ENCODE results near the gene LRG1. TPM values are rescaled to one million over a fixed set of nuclear protein-coding genes. Genes with fewer than 3 reads are reported as not detected.

Gene LRG1
- total and polyA plus RNA-seq, 9 of the 15 experiments (the other 6 are each of a cell fraction or from before 2014, with no cell fraction given) = 1.5 to 11.9 (median 8.7) TPM

GRCh38 chr19:4539693-4540581 is at the start of gene LRG1 (continued):
- TF ChIP-seq FOXK2 (conservative IDR thresholded peaks at IDR 0.05 in 1 of 2, IDR thresholded peaks at IDR 0.05 in 1 of 2; ENCODE audit: low read depth in 2 of 2) (0 out of 4 replicates have a peak, but pooled peaks have one; percentile 36 to 43), SP1 (CRISPR knock-in tag; IDR thresholded peaks at IDR 0.05) (peak; percentile 58; the same call in 1 of the 2 replicates), MAFF (IDR thresholded peaks at IDR 0.05; ENCODE audit: low read length) (0 out of 2 replicates have a peak, but pooled peaks have one; percentile 2), TARDBP (IDR thresholded peaks at IDR 0.05) (no peak), RBM14 (IDR thresholded peaks at IDR 0.05; ENCODE audit: borderline replicate concordance, insufficient read depth, low read depth, low read length) (no peak), POLR2A (conservative IDR thresholded peaks at IDR 0.05) (peak; percentile 87), ZNF444 (CRISPR knock-in tag; IDR thresholded peaks at IDR 0.05) (no peak), TCF3 (CRISPR knock-in tag; IDR thresholded peaks at IDR 0.05) (peak; percentile 5), ZNF12 (CRISPR knock-in tag; IDR thresholded peaks at IDR 0.05) (no peak), MAFK (IDR thresholded peaks at IDR 0.05; ENCODE audit: low read length) (no peak), EP300 (IDR thresholded peaks at IDR 0.05; ENCODE audit: low read length) (peak; percentile 64), CEBPG (CRISPR knock-in tag; IDR thresholded peaks at IDR 0.05) (no peak), CEBPG (tag; conservative IDR thresholded peaks at IDR 0.05 in 1 of 2, IDR thresholded peaks at IDR 0.05 in 1 of 2) (peak; percentile 37 to 68; a peak in 3 of 4 replicates), NFYB (IDR thresholded peaks at IDR 0.05; ENCODE audit: extremely low read depth, insufficient read length) (no peak), HDAC3 (IDR thresholded peaks at IDR 0.05; ENCODE audit: borderline replicate concordance, partially characterized antibody) (peak; percentile 53), HDAC2 (IDR thresholded peaks at IDR 0.05) (0 out of 2 replicates have a peak, but pooled peaks have one; percentile 24), ZNF175 (CRISPR knock-in tag; IDR thresholded peaks at IDR 0.05; ENCODE audit: low read depth) (no peak), STAT5A (IDR thresholded peaks at IDR 0.05; ENCODE audit: borderline replicate concordance, low read length) (no peak; the same call in 1 of the 2 replicates), TFAP4 (CRISPR knock-in tag; IDR thresholded peaks at IDR 0.05; ENCODE audit: borderline replicate concordance) (peak; percentile 38; the same call in 1 of the 2 replicates), ZNF431 (CRISPR knock-in tag; IDR thresholded peaks at IDR 0.05) (no peak), CCNT2 (IDR thresholded peaks at IDR 0.05; ENCODE audit: borderline replicate concordance, extremely low read depth, insufficient read length, low read depth, low read length) (no peak), CREM (IDR thresholded peaks at IDR 0.05; ENCODE audit: low read depth) (peak; percentile 12; the same call in 1 of the 2 replicates), MCM3 (IDR thresholded peaks at IDR 0.05) (no peak), JUNB (CRISPR knock-in tag; conservative IDR thresholded peaks at IDR 0.05) (no peak), TEAD4 (IDR thresholded peaks at IDR 0.05; ENCODE audit: low read length) (peak; percentile 39), TEAD4 (CRISPR knock-in tag; IDR thresholded peaks at IDR 0.05; ENCODE audit: borderline replicate concordance) (no peak)
- TF ChIP-seq, protein P1, sequence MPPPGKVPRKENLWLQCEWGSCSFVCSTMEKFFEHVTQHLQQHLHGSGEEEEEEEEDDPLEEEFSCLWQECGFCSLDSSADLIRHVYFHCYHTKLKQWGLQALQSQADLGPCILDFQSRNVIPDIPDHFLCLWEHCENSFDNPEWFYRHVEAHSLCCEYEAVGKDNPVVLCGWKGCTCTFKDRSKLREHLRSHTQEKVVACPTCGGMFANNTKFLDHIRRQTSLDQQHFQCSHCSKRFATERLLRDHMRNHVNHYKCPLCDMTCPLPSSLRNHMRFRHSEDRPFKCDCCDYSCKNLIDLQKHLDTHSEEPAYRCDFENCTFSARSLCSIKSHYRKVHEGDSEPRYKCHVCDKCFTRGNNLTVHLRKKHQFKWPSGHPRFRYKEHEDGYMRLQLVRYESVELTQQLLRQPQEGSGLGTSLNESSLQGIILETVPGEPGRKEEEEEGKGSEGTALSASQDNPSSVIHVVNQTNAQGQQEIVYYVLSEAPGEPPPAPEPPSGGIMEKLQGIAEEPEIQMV (tag; conservative IDR thresholded peaks at IDR 0.05; ENCODE audit: low read depth) = 0 out of 2 replicates have a peak, but pooled peaks have one; percentile 23
